Measurements from ENCODE around the gene GGA3. TPM values are rescaled to one million over a fixed set of nuclear protein-coding genes. Genes with fewer than 3 reads are reported as not detected.

GGA3 gene, protein sequence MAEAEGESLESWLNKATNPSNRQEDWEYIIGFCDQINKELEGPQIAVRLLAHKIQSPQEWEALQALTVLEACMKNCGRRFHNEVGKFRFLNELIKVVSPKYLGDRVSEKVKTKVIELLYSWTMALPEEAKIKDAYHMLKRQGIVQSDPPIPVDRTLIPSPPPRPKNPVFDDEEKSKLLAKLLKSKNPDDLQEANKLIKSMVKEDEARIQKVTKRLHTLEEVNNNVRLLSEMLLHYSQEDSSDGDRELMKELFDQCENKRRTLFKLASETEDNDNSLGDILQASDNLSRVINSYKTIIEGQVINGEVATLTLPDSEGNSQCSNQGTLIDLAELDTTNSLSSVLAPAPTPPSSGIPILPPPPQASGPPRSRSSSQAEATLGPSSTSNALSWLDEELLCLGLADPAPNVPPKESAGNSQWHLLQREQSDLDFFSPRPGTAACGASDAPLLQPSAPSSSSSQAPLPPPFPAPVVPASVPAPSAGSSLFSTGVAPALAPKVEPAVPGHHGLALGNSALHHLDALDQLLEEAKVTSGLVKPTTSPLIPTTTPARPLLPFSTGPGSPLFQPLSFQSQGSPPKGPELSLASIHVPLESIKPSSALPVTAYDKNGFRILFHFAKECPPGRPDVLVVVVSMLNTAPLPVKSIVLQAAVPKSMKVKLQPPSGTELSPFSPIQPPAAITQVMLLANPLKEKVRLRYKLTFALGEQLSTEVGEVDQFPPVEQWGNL
- total RNA-seq (2021; ENCODE audit: unreplicated experiment) = 58.3 TPM
- polyA plus RNA-seq (2012) = 44.4 and 49.7 TPM in 2 replicates
- Bru-seq, nascent RNA = percentile 82 among the genes with signal in this experiment
- percentile 93 among the genes with signal in this experiment for BruChase-seq, experiment 1, labeled RNA remaining after a 6-hour chase
- BruChase-seq, experiment 2, labeled RNA remaining after a 2-hour chase = percentile 92 among the genes with signal in this experiment
- long read RNA-seq, full-length matches to known transcripts = 12 of 71 reads
- long read RNA-seq, partial matches to known transcripts = 27 of 71 reads
- long read RNA-seq, other reads (novel, unspliced or antisense) = 32 of 71 reads

DNA sequence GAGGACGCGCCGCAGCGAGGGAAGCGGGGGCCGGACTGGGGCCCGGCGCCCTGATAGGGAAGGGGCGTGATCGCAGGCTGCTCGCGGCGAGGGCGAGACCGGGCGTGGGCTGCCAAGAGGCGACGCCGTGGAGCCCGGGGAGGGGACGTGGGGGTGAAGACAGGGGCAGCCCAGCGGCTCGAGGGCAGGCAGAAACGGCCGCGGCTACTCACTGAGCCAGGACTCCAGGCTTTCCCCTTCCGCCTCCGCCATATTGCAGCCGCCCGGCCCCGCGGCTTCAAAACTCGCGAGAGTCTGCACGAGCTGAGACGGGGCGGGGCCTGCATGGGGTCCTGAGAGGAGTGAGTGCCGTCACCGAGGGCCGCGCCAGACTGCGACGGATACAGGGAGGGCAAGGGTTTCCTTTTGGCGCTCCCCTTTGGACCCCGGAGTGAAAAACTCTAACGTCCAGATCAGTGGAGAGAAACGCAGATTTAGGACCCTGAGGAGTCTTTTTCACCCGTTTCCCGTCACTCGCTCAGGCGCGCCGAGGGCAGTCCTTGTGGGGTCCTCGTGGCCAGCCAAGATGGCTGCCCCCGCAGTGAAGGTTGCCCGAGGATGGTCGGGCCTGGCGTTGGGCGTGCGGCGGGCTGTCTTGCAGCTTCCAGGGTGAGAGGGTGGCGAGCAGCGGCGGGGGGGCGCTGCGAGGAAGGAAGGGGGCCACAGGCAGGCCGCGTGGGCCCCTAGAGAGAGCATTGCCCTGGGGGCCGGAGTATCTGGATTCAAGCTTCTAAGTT, at the start of gene GGA3, which contains the start of gene MRPS7:
TSS of gene GGA3 (minus strand) at position 271 of the 776 bp plus-strand sequence. CDS start at position 252, 19 bp downstream.
TSS of gene MRPS7 (plus strand) at position 544 of the 776 bp plus-strand sequence. CDS start at position 566, 22 bp downstream.
- H3K9ac ChIP-seq (ENCODE audit: low read length) = peak within 1 kb of the TSS; percentile 92
- ChIA-PET RAD21 (ENCODE audit: low non-redundant PET in 1 of 2, low total read pairs in 2 of 2, uncharacterized antibody in 2 of 2, unreplicated experiment in 2 of 2) (interaction anchor here in 1 of 2 experiments (1.2 kb wide), 1 partner anchor 10 kb away, joined by 5 read pairs; the partner anchor contains the start of gene MIF4GD), CTCF (interaction anchor here (1.0 to 5.8 kb wide), 8 partner anchors 9 to 255 kb away, joined by 3 to 42 read pairs (median 4); partner anchors contain the start of genes GRB2, MIF4GD, SLC25A19 and TSEN54), POLR2A (interaction anchor here (0.6 to 3.1 kb wide), 9 partner anchors 9 to 489 kb away, joined by 3 to 29 read pairs (median 3); partner anchors contain the start of genes GRB2, MIF4GD, NUP85 and SLC25A19)
- BruUV-seq (replicated peaks) = no TSS peak
- H3K36me3 ChIP-seq (ENCODE audit: control insufficient read depth in 1 of 2, insufficient read depth in 2 of 2, low read length in 2 of 2) = peaks cover 18 to 33% of the 10 kb centered on the region in 2 experiments; a peak in 3 of 4 replicates
- DNase-seq (ENCODE audit: low read depth, low spot score) (peak; percentile 89), ATAC-seq (peak; percentile 95)
- H3K4me1 ChIP-seq (ENCODE audit: control insufficient read depth in 1 of 2, insufficient read depth in 2 of 2, low read length in 2 of 2) = peaks cover 17 to 21% of the 10 kb centered on the region in 2 experiments
- peak within 1 kb of the TSS; percentile 83 to 97 for H3K4me3 ChIP-seq (replicated peaks in 1 of 2; ENCODE audit: low read depth in 1 of 2, low read length in 2 of 2)
- peak within 1 kb of the TSS; percentile 97 for H3K4me2 ChIP-seq (ENCODE audit: low read length)
- peak within 1 kb of the TSS; percentile 80 for H3K27ac ChIP-seq (ENCODE audit: low read depth, low read length)
- no peaks in the 10 kb centered on the region for H4K20me1 ChIP-seq (ENCODE audit: insufficient read depth)
- H3K79me2 ChIP-seq (ENCODE audit: insufficient read depth, low read length) = peaks cover 66% of the 10 kb centered on the region
- intact Hi-C loops (cut with micrococcal nuclease) = loop anchor here (1.0 to 10.0 kb wide), 2 partner anchors 56 to 147 kb away; partner anchors contain the start of gene NUP85
- H3K9me3 ChIP-seq (ENCODE audit: control insufficient read depth in 1 of 2, insufficient read depth in 1 of 2, low read depth in 1 of 2, low read length in 2 of 2) = no peaks in the 10 kb centered on the region
- no peaks in the 10 kb centered on the region for H3K27me3 ChIP-seq (ENCODE audit: insufficient read depth, low read length)
- peak within 1 kb of the TSS; percentile 1 for H2AFZ ChIP-seq (ENCODE audit: low read depth, low read length, poor library complexity, severe bottlenecking)
- H3K9me2 ChIP-seq (ENCODE audit: insufficient read depth) = no peaks in the 10 kb centered on the region
- TF ChIP-seq FOSL1 (IDR thresholded peaks at IDR 0.05; ENCODE audit: low read depth) = no peak; the same call in 1 of the 2 replicates
- TF ChIP-seq CBX3 (IDR thresholded peaks at IDR 0.05; ENCODE audit: low read depth) = 0 out of 2 replicates have a peak, but pooled peaks have one; percentile 58
- no peak for TF ChIP-seq EZH2phosphoT487 (IDR thresholded peaks at IDR 0.05; ENCODE audit: borderline replicate concordance)
- TF ChIP-seq, protein P1, sequence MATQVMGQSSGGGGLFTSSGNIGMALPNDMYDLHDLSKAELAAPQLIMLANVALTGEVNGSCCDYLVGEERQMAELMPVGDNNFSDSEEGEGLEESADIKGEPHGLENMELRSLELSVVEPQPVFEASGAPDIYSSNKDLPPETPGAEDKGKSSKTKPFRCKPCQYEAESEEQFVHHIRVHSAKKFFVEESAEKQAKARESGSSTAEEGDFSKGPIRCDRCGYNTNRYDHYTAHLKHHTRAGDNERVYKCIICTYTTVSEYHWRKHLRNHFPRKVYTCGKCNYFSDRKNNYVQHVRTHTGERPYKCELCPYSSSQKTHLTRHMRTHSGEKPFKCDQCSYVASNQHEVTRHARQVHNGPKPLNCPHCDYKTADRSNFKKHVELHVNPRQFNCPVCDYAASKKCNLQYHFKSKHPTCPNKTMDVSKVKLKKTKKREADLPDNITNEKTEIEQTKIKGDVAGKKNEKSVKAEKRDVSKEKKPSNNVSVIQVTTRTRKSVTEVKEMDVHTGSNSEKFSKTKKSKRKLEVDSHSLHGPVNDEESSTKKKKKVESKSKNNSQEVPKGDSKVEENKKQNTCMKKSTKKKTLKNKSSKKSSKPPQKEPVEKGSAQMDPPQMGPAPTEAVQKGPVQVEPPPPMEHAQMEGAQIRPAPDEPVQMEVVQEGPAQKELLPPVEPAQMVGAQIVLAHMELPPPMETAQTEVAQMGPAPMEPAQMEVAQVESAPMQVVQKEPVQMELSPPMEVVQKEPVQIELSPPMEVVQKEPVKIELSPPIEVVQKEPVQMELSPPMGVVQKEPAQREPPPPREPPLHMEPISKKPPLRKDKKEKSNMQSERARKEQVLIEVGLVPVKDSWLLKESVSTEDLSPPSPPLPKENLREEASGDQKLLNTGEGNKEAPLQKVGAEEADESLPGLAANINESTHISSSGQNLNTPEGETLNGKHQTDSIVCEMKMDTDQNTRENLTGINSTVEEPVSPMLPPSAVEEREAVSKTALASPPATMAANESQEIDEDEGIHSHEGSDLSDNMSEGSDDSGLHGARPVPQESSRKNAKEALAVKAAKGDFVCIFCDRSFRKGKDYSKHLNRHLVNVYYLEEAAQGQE (IDR thresholded peaks at IDR 0.05; ENCODE audit: low read depth) = no peak
- TF ChIP-seq YY1 (IDR thresholded peaks at IDR 0.05; ENCODE audit: extremely low read depth, insufficient replicate concordance, low read depth, low read length) = peak; percentile 94
- no peak for TF ChIP-seq SRF (IDR thresholded peaks at IDR 0.05; ENCODE audit: low read depth)
- TF ChIP-seq, protein P2, sequence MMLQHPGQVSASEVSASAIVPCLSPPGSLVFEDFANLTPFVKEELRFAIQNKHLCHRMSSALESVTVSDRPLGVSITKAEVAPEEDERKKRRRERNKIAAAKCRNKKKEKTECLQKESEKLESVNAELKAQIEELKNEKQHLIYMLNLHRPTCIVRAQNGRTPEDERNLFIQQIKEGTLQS (IDR thresholded peaks at IDR 0.05) = no peak
- peak; percentile 83 for TF ChIP-seq MAX (IDR thresholded peaks at IDR 0.05)
- peak; percentile 92 for TF ChIP-seq ZFX (IDR thresholded peaks at IDR 0.05)
- TF ChIP-seq EZH2 (IDR thresholded peaks at IDR 0.05) = no peak
- TF ChIP-seq TCF7L2 (IDR thresholded peaks at IDR 0.05; ENCODE audit: borderline replicate concordance, extremely low read depth, insufficient read depth, insufficient read length) = no peak
- no peak for TF ChIP-seq POLR2A (IDR thresholded peaks at IDR 0.05; ENCODE audit: borderline replicate concordance, extremely low read depth, insufficient read depth, insufficient read length)
- peak; percentile 86 for TF ChIP-seq SP1 (IDR thresholded peaks at IDR 0.05; ENCODE audit: low read depth)
- peak; percentile 71 for TF ChIP-seq SIN3A (IDR thresholded peaks at IDR 0.05; ENCODE audit: low read depth)
- no peak for TF ChIP-seq JUND (IDR thresholded peaks at IDR 0.05)
- TF ChIP-seq RAD21 (IDR thresholded peaks at IDR 0.05; ENCODE audit: low read depth) = no peak; the same call in 1 of the 2 replicates
